Body of pancreas (tissue), 4 donors: ENCODE measurements around the gene SMPD2. TPM values are rescaled to one million over a fixed set of nuclear protein-coding genes. Genes with fewer than 3 reads are reported as not detected.

Experiments
- ATAC-seq: fragments of 150-250 bp; one replicate; pipeline ENCODE4 v1.9.1; 2016
- DNase-seq, 4 donors: peaks; one replicate each; pipeline ENCODE4 v3.0.0-alpha.2; 2019
- H3K27ac ChIP-seq, 4 donors: fragments of 200-600 bp; sonication (generic); 1 replicate in 3 of 4; 2 replicates in 1 of 4; pipeline versions ENCODE4 v1.5.1 to v1.6.1; 2016 to 2019; ENCODE audit warnings: mild to moderate bottlenecking in 1 of 4, mixed read lengths in 1 of 4, moderate library complexity in 1 of 4
- H3K27me3 ChIP-seq, 2 donors: fragments of 200-600 bp; sonication (generic); one replicate each; pipeline ENCODE4 v1.6.0; 2016; ENCODE audit warnings: mild to moderate bottlenecking in 1 of 2
- H3K36me3 ChIP-seq, 2 donors: fragments of 200-600 bp; sonication (generic); replicated peaks in 1 of 2; 2 replicates each; pipeline ENCODE4 v1.5.1; 2016; ENCODE audit warnings: low read depth in 2 of 2; ENCODE audit not compliant: insufficient read depth in 1 of 2
- H3K4me1 ChIP-seq: fragments of 200-600 bp; sonication (generic); one replicate; pipeline ENCODE4 v1.6.0; 2016
- H3K4me3 ChIP-seq, 2 donors: fragments of 200-600 bp; sonication (generic); 1 replicate in 1 of 2; 2 replicates in 1 of 2; pipeline ENCODE4 v1.5.1; 2016 to 2019
- H3K9me3 ChIP-seq, 3 donors: fragments of 200-600 bp; sonication (generic); 1 replicate in 2 of 3; 2 replicates in 1 of 3; pipeline ENCODE4 v1.5.1; 2016
- CTCF ChIP-seq, 7 experiments: fragments of 450-650 bp in 4 of 7; fragments of 200-600 bp in 3 of 7; sonication (generic) in 3 of 7; IDR thresholded peaks; one replicate each; pipeline ENCODE4 v1.5.1; 2016 to 2019; ENCODE audit warnings: antibody characterized with exemption in 7 of 7
- POLR2A ChIP-seq, 3 donors: fragments of 450-650 bp; IDR thresholded peaks; one replicate each; pipeline ENCODE4 v1.6.1; 2016; ENCODE audit warnings: antibody characterized with exemption in 3 of 3, mild to moderate bottlenecking in 2 of 3
- WGBS, 2 donors: methylation state at CpG; one replicate each; pipeline ENCODE4 v1.1.5; 2017; 5-methylcytosine and 5-hydroxymethylcytosine counted together
- intact Hi-C: fragments of 100-400 bp; cut with DNase I; formaldehyde crosslinking; loops from one replicate; pipeline ENCODE4 v1.15.1; 2023
- total RNA-seq, 2 donors: library from RNA; depleted of rRNA; stranded (reverse); fragments of >200 nt; gene quantifications; one replicate each; pipeline ENCODE4 v1.1.0, GENCODE V29; 2016

The SMPD2 gene
- total RNA-seq, 2 donors from 2014 or later: 8.0 to 13.8 TPM

- WGBS, 2 donors: 94% methylated on average over 7 of the region's 7 CpGs; no CpG with 5 or more reads in 1 of the 2 donors
- H3K4me1 ChIP-seq: peaks cover 15% of the 10 kb centered on the region
- no peaks in the 10 kb centered on the region for H3K27me3 ChIP-seq
- H3K4me3 ChIP-seq: no peak overlapping the region
- no peaks in the 10 kb centered on the region for H3K9me3 ChIP-seq
- no peak for ATAC-seq
- H3K36me3 ChIP-seq: no peaks in the 10 kb centered on the region
- DNase-seq: no peak
- intact Hi-C loops: no loop called here
- no peak overlapping the region for H3K27ac ChIP-seq
- TF ChIP-seq POLR2A (IDR thresholded peaks at IDR 0.05) (no peak), CTCF (IDR thresholded peaks at IDR 0.05) (no peak)
Observed at GRCh38 chr6:109451376-109451775, 10.9 kb downstream of the SMPD2 start.

DNA sequence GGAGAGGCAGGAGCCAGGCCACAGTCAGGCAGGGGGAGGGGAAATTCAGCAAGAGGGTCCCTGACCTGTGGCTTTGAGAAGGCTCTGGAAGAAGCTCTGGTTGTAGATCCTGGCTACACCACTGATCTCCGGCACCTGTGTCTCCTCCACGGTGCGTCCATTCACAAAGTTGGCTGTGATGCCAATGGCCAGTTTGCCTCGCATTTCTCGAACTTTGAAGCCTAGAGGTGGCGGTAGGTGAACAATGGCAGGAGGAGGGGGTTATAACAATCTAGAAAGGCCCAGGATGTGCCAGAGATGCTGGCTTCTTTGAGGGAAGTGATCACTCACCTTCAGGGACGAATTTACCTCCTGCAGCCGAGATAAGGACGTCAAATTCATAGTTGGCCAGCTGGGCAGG lies 11.7 kb downstream of the SMPD2 start:
- Histone ChIP-seq H3K9me3 (no peaks in the 10 kb centered on the region), H3K4me1 (peaks cover 18% of the 10 kb centered on the region), H3K27me3 (no peaks in the 10 kb centered on the region), H3K27ac (no peak overlapping the region), H3K4me3 (no peak overlapping the region), H3K36me3 (no peaks in the 10 kb centered on the region)
- TF ChIP-seq POLR2A (IDR thresholded peaks at IDR 0.05) (no peak), CTCF (IDR thresholded peaks at IDR 0.05) (no peak)
- DNase-seq (no peak), ATAC-seq (no peak)
- intact Hi-C loops: no loop called here
- 65 to 73% methylated on average over 9 of the region's 9 CpGs for WGBS, 2 donors

DNA sequence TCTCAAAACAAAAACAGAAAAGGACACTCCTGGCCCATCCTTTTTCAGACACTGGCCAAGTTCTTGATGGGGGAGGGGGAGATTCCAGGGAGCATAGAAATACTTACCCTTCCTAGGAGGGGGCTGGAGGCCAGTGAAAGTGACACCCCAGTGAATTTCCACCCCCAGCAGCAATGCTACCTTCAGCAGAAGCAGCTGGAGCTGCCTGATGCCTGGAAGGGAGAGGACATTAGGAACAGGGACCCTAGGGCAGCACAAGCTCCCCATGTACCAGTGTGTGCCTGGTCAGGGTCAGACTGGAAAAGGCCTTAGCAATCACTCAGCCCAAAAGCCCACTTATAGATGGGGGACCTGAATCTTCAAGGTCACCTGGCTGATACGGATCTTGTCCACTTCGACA lies 12.6 kb downstream of the SMPD2 start:
- TF ChIP-seq CTCF (IDR thresholded peaks at IDR 0.05): no peak
- no peak for TF ChIP-seq POLR2A (IDR thresholded peaks at IDR 0.05)
- no peak overlapping the region for H3K27ac ChIP-seq
- intact Hi-C loops: no loop called here
- H3K4me3 ChIP-seq: no peak overlapping the region
- DNase-seq: no peak
- H3K9me3 ChIP-seq: no peaks in the 10 kb centered on the region
- H3K4me1 ChIP-seq: peaks cover 18% of the 10 kb centered on the region
- WGBS, 2 donors: 89 to 100% methylated on average over 2 of the region's 2 CpGs
- no peak for ATAC-seq
- H3K27me3 ChIP-seq: no peaks in the 10 kb centered on the region
- no peaks in the 10 kb centered on the region for H3K36me3 ChIP-seq

DNA sequence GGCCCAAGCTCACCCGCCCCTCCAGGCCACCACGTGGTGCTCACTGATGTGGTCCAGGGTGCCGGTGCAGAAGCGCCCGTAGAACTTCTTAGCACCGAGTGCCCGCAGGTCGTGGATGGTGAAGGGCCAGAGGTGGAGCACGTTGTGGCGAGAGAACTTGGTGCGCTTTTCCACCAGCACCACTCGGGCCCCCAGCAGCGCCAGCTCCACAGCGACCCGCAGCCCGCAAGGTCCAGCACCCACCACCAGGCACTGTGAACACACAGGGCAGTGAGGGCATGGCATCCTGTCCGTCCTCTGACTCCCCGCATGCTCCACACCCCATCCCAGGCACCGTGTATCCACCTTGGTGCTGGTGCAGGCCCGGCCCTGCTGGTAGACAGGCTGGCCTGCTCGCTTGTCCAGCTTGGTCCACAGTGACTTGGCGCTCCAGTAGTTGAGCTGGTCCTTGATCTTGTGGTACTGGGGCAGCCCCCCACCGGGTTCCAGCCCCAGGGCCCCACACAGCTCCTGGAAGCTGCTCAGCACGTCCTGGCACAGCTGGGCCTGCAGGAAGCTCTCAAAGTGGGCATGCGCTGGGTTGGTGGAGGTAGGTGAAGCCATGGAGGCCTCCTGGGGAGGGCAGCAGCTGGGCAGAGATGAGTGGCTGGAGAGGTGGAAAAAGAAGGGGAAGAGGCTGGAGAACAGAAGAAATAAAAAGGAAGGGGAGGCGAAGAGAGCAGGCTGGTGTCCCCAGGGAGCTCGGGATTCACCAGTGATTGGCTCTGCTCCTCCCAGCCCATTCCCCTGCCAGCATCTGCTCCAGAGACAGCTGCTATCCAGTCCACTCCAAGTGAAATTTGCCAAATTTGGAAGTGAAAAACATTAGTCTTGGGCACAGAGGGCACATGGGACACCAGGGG lies 13.3 kb downstream of the SMPD2 start:
- intact Hi-C loops: no loop called here
- Histone ChIP-seq H3K4me1 (peaks cover 18% of the 10 kb centered on the region), H3K27me3 (no peaks in the 10 kb centered on the region), H3K9me3 (no peaks in the 10 kb centered on the region), H3K36me3 (no peaks in the 10 kb centered on the region), H3K27ac (peak overlapping the region in 1 of 4 donors; percentile 14), H3K4me3 (no peak overlapping the region)
- no peak for DNase-seq
- no peak for TF ChIP-seq POLR2A (IDR thresholded peaks at IDR 0.05)
- TF ChIP-seq CTCF (IDR thresholded peaks at IDR 0.05): no peak
- WGBS, 2 donors: 89% methylated on average over 19 to 26 of the region's 27 CpGs
- ATAC-seq: no peak
